Stimulated activated CD4-positive, alpha-beta T cell treated with anti-CD3 and anti-CD28 coated beads, Interleukin-4, amount 100 ng/mL, for 24 hours (primary cell): Measurements from ENCODE around the gene PPP2R3B.
"Not testable (repeated sequence)": the region's sequence is repeated elsewhere in the genome, so short reads cannot be mapped to it uniquely, and the experiment has no call there.

ENCODE experiments used
- DNase-seq: peaks from one replicate; pipeline ENCODE4 v3.0.0-alpha.2; 2020

Gene PPP2R3B

DNA sequence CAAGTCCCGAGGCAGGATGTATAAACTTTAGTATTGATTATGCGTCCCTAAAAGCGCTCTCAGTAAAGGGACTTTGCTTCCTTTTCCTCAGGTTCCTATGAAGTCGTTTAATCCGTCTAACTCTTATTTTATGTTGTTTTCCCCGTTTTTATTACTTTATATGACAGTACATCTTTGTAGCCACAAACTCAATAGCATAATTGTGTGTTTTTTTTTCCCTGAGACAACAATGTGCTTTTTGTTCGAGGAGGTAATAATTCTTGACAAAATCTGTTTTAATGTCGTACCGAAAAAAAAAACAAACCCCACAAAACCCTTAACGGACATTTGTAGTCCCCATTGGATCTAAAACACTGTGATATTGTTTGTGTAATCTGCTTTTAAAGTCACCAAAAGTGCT, 17.9 kb upstream of the PPP2R3B start:
- no peak for DNase-seq

DNA sequence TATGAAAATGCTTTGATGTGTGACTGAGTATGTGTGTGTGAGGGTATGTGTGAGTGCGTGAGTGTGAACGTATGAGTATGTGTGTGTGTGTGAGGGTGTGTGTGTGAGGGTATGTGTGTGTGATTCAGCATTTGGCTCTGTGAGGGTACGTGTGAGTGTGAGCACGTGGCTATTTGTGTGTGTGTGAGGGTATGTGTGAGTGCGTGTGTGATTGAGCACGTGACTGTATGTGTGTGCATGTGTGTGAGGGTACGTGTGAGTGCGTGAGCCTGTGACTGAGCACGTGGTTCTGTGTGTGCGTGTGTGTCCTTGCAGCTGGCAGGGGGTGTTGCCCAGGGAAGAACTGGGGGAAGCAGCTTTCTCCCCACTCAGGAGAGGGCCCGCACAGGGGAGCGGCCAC, 16.1 kb upstream of the PPP2R3B start:
- no peak for DNase-seq

DNA sequence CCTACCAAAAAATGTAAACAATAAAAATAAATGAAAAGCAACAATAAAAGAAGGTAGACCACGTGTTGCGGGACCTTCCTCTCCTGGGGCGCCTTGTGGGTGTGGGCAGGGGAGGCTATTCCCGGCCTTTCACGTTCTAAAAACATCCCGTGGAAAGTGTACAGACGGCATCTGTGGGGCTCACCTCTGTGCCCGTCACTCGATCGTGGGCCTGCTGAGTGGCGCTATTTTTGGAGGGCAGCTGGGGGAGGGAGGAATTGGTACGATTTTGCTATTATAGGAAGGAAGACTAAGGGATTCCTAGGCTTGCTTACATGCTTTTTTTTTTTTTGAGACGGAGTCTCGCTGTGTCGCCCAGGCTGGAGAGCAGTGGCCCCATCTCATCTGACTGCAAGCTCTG, 13.6 kb upstream of the PPP2R3B start:
- DNase-seq = no peak

DNA sequence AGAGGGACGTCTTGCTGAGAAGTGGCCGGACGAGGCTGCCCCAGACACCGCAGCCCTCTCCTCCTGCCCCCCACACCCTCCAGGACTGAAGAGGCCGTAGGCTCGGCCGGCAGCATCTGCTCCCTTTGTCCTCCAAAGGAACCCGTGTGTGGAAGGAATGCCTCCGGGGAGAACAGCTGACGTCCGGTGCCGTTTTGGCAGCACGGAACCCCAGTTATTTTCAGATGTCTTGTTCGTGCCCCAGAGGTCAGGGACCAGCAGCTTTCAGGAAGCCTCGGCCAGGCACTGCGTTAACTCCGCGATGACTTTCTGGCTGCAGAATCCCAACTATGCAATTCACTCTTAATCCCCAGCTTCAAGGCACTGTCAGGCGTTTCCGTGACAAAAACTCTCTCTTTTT, 10.9 kb upstream of the PPP2R3B start:
- DNase-seq = no peak

DNA sequence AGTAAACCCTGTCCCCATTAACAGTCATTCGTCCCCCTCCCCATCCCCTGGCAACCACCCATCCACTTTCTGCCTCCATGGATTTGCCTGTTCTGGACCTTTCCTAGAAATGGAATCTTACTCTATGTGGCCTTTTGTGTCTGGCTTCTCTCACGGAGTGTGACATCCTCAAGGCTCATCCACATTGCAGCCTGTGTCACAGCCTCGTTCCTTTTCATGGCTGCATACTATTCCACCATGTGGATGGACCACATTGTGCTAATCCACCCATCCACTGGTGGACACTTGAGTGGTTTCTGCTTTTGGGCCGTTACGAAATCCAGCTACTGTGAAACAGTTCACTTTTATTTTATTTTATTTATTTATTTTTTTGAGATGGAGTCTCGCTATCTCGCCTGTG, 8.1 kb upstream of the PPP2R3B start:
- no peak for DNase-seq

DNA sequence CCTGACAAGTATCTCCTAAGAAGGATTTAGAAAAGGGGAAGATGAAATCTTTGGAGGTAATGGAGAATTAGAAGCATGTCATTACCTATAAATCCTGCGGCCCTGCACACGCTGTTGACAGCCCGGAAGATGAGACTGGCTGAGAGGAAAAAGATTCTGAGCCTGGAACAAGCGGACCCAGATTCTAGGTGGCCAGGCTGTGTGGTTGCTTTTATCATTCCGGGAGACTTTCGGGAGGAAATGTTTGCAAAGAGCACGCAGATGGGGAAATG, 5.8 kb upstream of the PPP2R3B start:
- DNase-seq = no peak

DNA sequence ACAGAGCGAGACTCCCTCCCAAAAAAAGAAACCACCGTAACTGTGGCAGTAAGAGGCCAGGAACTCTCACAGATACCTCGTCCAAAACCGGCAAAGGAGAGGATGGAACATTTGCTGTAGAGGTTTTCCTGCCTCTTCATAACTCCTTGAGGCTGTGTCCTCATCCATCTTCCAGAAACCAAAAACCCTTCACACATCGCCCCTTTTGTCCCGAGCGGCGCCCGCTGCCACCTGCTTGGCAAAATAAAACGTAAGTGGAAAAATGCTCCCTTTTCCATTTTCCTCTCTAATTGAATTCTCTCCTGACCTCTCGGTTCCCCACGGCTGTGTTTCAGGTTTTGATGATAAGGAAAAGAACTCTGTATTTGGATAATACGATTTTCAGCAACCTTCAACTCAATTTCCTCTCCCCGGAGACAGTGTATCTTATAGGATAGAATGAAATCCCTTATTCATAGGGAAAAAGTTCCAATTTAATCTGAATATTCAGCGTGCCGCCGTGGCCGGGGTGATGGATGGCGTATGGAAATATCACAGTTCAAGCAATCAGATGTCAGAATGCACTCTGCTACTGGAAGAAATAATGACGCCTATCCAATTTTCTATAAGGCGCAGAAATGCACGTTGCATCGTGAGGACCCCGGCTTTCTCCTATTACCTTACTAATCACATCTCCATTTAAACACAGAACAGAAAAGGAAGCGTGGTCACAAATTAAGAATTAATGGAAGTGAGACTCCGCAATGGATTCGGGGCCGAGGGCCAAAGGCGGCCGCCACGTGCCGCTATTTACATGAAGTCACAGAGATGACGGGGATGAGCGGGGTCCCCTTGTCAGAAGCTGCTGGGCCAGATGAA, 5.2 kb upstream of the PPP2R3B start:
- DNase-seq = no peak

DNA sequence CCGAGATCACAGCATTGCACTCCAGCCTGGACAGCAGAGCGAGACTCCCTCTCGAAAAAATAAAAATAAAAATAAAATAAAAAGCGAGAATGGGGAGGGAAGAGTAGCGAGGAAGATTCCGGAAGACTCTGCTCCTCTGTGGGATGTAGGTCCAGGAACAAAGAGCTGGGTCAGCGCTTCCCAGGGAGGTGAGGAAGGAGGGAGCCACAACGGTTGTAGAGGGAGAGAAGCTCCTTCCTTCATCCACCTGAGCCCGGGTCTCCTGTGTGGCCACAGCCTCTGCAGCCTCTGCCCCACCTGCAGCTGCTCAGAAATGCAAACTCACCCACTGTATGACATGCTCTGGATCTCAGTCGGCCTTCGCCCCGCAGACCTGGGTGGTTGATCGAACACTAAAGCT, 3.8 kb upstream of the PPP2R3B start:
- DNase-seq = no peak

DNA sequence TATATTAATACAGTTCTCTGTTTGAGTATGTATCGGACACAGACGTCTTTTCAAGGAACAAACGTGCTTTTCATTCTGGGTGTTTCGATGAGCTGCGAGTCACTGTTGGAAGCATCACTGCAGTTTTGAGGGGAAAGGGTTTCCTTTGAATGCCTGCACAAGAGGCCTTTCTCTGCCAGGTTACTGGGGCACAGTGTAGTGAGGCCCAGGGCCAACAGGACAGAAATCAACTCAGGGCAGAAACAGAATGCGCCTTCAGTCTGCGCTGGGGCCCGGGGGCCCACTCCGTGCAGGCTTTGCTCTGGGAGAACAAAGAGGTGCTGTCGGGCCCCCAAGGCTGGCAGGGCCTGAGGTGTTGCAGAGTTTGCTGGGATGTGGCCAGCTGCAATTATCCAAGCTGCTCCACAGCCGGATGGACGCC, 2.3 kb upstream of the PPP2R3B start:
- DNase-seq = no peak

DNA sequence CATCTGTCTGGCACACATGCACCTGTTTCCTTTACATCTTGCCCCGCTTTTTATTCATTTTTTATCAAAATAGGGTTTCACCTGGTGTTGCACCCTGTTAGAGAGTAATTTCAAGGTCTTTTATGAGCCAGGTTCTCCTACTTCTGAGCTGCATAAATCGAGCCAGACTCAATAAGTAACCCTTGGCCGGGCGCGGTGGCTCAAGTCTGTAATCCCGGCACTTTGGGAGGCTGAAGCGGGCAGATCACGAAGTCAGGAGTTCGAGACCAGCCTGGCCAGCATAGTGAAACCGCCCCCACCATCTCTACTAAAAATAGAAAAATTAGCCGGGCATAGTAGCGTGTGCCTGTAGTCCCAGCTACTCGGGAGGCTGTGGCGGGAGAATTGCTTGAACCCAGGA, 1.0 kb upstream of the PPP2R3B start:
- DNase-seq = no peak

DNA sequence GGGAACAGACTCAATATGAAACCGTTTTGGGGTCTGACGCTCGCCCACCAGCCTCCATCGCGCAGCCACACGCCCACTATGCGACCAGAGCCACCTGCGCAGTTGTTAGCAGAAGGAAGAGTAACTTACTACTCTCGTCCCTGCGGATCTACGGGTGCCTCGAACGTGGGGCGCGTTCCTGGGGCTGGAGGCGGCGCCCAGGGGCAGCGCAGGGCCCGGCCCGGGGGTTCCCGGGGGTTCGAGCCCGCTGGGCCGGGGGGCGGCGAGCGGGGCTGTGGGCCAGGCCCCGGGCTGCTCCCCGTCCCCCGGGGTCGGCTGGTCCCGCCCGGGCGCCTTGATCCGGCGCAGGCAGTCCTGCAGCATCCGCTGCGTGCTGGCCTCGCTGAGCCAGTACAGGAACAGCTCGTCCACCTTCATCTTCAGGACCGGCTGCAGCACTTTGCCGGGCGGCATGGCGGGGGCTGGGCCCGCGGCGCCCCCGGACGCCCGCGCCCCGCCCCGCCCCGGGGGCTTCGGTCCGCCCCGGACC, 404 bp downstream of the PPP2R3B start:
- peak; percentile 55 for DNase-seq

DNA sequence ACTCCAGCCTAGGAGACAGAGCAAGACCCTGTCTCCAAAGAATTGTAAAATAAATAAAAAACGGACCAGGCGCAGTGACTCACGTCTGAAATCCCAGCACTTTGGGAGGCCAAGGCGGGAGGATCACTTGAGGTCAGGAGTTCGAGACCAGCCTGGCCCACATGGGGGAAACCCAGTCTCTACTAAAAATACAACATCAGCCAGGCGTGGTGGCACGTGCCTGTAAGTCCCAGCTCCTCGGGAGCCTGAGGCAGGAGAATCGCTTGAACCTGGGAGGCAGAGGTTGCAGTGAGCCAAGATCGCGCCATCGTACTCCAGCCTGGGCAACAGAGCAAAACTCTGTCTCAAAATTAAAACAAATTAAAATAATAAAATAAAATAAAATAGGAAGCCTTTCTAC, 971 bp downstream of the PPP2R3B start:
- not testable (repeated sequence) for DNase-seq

DNA sequence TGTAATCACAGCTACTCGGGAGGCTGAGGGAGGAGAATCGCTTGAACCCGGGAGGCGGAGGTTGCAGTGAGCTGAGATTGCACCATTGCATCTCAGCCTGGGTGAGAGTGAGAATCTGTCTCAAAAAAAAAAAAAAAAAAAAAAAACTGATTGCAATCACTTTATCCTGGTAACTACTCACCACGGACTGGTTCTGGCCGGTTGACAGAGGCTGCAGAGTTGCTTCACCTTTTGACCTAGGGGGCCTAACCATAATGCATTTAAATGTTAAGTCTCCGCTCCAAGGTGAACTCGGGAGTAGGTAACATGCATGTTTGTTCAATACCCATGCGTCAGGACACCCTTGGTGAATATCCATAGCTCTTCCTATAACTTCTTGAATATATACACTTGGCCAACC, 1.8 kb downstream of the PPP2R3B start:
- no peak for DNase-seq

DNA sequence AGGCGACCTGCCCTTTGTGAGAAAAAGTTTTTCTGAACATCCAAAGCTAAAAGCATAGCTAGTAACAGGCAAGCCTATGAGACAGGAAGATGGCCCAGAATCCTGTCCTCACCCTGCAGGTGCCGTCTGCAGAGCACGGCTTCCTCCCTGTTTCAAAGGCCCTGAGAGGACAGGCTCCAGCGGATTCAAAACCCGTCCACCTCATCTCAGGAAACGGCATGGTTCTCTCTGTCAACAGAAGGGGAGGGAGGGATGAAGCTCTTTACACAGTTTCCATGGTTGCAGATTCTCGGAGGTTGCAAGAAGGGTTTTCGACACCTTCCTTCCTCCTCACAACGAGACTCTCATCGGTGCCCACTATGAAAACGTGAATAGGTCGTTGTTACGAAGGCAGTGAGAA, 8.3 kb downstream of the PPP2R3B start:
- no peak for DNase-seq

DNA sequence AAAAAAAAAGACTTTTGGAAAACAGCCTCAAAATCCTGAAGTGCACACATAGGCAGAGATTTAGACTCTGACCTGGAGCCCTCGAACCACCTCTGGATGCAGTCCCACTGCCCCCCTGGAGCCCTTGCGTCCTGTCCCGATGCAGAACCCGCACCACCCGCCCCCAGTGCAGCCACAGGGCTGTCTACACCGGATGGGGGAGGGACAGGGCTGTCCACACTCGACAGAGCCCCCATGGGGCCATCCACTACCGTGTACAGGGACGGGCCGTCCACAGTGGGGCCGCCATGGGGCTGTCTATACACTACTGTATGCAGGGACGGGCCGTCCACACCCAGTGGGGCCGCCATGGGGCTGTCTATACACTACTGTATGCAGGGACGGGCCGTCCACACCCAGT, 10.5 kb downstream of the PPP2R3B start:
- not testable (repeated sequence) for DNase-seq

DNA sequence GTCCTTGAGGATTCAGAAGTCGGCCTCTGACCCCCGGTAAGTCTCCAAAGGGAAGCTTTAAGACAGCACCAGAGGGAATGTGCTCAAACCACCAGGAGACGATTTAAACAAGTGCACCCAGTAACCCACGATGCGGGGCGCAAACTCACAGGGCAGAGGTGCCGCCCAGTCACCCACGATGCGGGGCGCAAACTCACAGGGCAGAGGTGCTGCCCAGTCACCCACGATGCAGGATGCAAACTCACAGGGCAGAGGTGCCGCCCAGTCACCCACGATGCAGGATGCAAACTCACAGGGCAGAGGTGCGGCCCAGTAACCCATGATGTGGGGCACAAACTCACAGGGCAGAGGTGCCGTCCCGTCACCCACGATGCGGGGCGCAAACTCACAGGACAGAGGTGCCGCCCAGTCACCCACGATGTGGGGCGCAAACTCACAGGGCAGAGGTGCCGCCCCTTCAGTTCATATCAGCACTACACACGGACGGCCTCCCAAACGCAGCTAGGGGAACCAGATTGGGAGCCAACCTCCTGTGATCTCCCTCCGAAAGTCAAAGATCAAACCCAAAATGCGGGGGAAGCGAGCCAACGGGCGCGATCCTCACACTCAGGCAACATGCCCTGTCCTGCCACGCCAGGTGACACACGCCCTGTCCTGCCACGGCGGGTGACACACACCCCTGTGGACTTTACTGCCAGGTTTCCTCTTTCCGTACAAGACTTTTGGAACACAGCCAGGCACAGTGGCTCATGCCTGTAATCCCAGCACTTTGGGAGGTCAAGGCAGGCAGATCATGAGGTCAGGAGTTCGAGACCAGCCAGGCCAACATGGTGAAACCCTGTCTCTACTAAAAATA, 11.3 kb downstream of the PPP2R3B start:
- DNase-seq = no peak

DNA sequence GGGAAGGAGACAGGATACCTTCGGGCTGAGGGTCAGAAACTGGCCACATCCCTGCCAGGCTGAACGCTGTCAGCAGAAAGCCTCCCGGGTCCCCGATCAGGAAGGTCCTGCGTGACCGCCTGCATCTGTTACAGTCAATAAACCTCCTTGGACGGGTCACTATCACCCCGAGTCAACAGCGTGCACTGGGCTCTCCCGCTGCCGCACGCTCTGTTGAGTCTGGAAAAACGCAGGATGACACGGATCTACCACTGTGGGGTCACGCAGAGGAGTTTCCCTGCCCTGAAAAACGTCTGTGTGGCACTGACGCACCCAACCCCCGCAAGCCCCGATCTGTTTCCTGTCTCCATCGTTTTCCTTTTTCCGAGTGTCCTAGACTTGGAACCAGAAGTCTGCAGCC, 12.1 kb downstream of the PPP2R3B start:
- DNase-seq = no peak

DNA sequence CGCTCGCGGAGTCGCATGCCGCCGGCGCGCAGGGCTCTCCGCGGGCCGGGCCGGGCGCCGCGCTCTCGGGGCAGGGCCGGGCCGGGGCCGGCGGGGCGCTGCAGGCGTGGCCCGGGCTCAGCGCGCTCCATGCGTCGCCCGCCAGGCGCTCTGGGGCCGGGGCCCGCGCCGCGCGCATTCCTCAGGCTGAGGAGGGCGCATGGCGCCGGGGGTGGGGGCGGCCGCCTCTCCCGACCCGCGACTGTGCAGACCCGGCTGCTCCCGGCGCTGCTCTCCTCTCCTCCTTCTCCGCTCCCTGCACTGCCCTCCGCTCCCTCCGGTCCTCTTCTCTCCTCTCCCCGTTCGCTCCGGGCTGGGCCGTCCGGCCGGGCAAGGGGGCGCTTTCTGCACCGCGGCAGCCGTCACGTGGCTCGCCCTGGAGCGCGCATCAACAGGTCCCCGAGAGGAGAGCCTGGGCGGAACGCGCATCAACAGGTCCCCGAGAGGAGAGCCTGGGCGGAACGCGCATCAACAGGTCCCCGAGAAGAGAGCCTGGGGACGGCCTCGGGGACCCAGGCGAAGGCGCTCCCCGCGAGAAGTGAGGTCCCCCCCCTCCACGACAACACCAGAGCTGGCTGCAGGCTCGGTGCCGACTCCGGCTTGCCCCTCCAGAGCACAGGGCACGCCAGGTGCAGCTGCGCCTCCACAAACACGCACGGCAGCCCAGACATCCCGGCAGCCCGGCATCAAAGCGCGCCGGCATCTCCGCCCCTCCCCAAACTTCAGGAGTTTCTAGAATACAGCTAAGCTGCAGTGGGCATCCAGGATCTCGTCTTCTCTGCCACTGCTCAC, 12.9 kb downstream of the PPP2R3B start:
- peak; percentile 34 for DNase-seq

DNA sequence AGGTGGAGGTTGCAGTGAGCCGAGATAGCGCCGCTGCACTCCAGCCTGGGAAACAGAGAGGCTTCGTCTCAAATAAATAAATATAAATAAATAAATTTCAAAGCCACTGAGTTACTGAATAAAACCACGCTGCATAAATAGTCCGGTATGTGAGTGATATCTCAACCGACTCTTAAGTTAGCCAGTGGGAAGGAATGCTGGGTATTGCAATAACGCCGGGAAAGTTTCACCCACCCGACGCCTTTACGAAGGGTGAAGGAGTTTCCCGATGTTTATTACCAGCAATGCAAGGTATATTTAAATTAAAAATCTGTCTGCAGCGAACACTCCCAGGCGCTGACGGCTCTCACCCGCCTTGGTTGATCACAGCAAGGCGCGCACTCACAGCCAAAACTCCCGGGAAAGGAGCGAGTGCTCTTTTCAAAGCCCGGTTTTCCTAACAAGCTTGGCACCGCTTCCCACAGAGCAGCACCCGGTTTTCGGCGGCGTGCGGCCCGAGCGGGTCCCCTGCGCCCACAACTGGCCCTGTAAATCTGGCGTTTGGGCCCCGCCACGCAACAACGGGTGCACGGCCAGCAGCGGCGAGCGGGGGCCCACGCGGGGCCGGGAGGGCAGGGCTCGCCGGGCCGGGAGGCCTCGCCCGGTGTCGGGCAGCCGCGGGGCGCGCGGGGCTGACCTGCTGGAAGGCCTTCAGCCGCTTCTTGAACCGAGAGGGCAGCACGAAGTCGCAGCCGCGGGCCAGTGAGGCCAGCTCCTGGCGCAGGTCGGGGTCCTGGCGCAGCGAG, 13.7 kb downstream of the PPP2R3B start:
- no peak for DNase-seq

DNA sequence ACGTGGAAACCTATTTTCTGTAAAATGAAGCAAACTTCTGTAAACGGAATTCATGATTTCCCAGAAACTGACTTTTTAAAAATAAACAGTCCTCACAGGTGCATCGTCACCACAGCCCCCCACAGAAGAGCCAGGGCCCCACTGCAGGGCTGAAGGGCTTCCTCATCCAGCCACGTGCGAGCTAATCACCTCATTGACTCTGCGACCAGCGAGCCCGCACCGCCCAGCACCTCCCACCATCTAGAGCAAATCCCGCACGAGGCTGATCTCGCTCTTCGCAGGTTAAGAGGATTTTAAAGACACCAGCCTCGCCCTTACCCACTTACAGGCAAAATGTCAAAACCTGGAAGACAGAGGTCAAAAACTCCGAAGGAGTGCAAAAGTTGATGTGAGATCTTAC, 14.8 kb downstream of the PPP2R3B start:
- no peak for DNase-seq

DNA sequence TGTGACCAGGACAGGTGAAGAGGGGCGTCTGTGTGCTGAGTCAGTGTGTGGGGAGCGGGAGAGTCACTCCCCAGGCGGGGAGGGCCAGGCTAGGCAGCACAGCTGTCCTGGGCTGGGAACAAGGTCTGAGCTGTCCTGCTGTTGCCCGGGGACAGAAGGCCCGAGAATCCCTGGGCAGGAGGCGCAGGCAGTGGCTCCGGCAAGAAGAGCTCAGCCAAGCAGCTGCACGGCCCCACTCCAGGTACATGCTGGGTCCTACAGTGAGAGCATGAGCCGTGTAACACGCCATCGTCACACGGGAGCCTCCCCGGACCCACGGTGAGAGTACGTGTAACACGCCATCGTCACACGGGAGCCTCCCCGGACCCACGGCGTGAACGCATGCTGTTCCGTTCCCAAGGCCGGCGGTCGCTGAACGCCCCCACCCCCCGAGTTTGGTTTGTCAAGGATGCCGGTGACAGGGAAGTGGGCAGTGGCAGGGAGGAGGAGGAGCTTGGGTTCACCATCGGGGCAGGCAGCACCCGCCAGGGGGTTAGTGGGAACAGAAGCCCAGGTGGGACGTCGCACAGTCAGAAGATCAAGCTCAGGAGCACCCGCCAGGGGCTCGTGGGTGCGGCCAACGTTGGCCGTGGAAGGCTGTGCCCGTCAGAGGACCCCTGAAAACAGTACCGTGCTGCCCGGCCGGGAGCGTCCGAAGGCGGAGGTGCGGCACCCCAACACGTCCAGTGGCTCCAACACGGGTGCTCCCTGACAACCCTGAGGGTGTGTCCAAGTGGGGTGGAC, 15.6 kb downstream of the PPP2R3B start:
- DNase-seq = no peak
